Dermis blood vessel endothelial cell (primary cell): ENCODE data around the gene PLEKHA6. TPM values are rescaled to one million over a fixed set of nuclear protein-coding genes. Genes with fewer than 3 reads are reported as not detected.

Experiments
- DNase-seq: peaks from one replicate; pipeline ENCODE4 v3.0.0; 2010
- total RNA-seq: library from RNA; depleted of rRNA; stranded (reverse); fragments of >200 nt; gene quantifications from 2 replicates; pipeline ENCODE4 v1.2.3, GENCODE V29; 2014

PLEKHA6 gene, protein sequence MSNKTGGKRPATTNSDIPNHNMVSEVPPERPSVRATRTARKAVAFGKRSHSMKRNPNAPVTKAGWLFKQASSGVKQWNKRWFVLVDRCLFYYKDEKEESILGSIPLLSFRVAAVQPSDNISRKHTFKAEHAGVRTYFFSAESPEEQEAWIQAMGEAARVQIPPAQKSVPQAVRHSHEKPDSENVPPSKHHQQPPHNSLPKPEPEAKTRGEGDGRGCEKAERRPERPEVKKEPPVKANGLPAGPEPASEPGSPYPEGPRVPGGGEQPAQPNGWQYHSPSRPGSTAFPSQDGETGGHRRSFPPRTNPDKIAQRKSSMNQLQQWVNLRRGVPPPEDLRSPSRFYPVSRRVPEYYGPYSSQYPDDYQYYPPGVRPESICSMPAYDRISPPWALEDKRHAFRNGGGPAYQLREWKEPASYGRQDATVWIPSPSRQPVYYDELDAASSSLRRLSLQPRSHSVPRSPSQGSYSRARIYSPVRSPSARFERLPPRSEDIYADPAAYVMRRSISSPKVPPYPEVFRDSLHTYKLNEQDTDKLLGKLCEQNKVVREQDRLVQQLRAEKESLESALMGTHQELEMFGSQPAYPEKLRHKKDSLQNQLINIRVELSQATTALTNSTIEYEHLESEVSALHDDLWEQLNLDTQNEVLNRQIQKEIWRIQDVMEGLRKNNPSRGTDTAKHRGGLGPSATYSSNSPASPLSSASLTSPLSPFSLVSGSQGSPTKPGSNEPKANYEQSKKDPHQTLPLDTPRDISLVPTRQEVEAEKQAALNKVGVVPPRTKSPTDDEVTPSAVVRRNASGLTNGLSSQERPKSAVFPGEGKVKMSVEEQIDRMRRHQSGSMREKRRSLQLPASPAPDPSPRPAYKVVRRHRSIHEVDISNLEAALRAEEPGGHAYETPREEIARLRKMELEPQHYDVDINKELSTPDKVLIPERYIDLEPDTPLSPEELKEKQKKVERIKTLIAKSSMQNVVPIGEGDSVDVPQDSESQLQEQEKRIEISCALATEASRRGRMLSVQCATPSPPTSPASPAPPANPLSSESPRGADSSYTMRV
- total RNA-seq, result 0.51 and 3.5 TPM in 2 replicates

DNA sequence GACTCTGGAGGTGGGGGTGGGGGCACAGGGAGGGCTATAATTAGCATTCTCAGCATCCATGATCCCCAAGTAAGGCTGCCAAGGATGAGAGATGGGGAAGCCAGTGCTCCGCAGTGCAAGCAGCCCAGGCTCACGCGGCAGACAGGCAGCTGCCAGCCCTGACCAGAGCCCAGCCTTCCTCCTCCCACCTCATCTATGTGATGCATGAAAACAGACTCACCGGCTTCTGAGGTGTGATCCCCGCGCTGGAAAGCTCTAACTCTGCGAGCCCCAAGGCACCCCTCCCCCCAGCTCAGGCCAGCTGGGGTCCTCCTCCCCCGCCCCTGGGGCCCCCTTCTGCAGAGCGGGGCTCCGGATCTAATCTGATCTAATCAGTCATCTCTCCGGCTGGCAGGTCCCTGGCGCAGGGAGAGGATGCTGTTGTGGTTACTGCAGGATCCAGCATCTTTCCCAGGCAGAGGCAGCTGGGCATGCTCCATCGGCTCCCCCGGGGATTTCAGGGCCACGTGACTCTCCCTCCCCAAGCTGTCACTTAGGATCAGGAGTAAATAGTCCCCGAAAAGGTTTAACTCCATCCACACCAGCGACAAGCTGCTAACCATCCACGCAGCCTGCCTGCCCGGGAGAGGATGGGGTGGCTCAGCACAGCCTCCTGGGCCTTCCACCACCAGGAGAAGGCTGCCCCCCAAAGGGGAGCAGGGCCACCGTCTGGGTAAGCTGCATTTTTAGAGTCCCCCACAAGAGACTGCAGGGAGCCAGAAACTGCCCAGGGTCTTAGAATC, at the start of gene PLEKHA6:
Gene PLEKHA6, minus strand, starts transcription at position 456 of the 782 bp plus-strand sequence. CDS start 86,202 bp downstream, outside the sequence.
- peak; percentile 29 for DNase-seq

DNA sequence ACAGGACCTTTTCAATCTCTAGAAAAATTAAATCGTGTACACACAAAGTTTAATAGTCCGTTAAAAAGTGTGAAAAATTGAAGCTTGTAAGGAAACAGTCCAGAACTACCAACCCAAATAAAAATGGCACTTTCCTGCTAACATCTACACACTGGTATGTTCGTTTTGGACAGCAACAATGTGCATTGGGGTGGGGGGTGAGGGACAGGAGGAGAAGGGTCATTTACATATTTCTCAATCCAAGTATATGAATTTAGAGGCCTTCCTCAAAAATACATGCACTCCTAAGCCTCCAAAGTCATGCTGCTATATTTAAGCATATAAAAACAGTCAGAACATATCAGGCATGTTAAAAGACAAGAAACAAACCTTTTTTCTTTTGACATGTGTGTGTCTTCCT, 49.4 kb upstream of the PLEKHA6 start:
- DNase-seq, result peak; percentile 25

DNA sequence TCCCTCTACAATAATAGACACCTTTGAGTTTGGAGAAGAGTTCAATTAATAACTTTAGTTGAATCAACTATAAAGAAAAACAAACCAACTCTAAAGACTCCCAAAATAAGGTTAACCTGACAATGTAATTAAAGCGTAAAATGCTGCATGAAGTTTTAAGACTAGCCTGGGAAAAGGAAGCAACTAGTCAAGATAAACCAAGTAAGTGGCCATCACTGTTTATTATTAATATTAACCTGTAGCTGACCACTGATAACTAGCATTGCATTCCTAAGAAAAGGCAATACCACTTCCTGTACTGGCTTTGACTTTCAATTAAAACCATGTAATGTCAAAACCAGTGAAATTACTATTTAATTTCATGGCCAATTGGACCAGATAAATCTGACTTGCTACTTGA, 48.9 kb upstream of the PLEKHA6 start:
- no peak for DNase-seq

DNA sequence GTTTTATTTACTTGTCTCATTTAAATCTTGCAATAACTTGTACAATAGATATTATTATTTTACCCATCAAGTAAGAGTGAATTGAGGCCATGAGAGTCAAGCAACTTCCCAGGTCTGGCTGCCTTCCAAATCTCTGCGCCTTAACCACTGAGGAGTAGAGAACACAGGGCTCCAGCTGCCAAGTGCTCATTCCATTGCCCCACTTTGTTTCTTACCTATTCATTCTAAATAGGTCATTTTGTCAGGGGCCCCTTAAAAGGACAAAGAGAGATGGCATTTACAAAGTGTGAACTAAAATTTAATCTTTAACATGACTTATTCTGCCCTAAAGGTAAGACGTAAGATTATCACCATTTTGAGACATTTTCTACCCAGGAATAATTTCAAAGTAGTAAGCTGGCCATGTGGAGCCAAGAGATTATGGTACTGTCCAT, 48.4 kb upstream of the PLEKHA6 start:
- DNase-seq, result peak; percentile 79

DNA sequence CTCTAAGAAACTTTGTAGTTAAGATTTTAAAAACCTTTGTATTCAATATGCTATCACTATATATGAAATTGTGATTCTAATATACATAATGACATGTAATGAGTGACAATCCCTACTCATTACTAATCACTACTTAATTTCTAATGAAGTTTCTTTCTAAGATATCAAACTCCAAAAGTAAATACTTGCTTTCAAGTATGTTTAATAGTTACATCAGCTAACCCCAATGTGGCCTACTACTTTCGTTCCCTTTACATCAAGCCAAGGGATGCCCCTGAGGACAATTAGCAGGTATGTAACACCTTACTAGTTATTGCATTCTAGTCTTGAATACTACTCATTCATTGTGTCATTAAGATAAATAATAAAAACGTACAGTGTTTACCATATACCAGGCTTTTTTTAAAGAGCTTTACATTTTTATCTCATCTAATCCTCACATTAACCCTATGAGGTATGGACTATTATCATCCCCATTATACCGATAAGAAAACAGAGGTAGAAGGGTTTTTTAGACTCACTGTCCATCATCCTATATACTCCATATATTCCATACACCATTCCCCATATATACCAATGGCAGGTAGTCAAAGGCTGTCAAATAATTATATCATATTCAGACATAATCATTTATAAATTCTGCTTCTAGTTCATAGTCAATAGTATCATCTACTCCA, 47.7 kb upstream of the PLEKHA6 start:
- no peak for DNase-seq

DNA sequence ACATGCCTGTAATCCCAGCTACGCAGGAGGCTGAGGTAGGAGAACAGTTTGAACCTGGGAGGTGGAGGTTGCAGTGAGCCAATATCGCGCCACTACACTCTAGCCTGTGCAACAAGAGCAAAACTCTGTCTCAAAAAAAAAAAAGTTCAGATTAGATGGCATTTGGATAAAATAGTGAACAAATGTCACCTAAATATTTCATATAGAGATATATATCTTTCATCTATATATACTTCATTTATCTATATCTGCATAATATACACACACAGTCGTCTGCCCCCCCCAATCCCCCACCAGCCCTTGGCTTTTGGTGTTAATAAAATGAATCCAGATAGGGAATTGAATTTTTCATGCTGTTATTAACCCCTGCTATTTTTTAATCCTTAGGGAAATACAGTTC, 46.9 kb upstream of the PLEKHA6 start:
- no peak for DNase-seq

DNA sequence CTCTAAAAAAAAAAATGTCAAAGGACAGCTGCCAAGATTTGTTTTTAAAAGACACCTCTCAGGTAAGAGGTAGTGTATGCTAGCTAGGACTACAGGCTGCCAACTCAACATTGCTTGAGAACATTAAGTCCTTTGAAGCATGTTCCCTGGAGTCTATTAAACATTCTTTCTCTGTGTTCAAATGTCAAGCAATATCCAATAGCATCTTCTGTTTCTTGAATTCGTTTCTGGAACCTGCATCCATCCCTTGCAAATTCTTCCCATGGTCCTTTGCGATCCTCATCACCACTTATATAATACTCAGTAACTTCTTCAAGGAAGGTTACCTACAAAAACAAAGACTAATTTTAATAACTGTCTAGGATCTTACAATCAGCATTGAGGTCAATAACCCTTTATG, 46.3 kb upstream of the PLEKHA6 start:
- no peak for DNase-seq

DNA sequence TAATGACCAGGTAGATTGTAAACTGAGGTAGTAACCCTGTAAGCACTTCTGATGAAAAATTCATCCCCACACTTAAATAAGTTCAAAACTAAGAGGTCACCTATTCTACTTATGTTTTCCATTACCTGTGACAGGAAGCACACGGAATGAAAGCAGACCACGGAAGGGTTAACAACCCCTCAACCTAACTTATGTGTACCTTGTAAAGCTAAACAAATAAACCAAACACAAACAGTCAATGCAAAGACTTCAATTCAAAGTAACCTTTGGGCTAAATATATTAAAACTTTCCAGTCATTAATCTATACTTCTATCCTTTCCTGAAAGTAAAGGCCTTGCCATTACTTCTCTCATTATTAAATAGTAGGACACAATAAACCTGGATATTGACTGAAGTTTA, 44.9 kb upstream of the PLEKHA6 start:
- DNase-seq, result no peak

DNA sequence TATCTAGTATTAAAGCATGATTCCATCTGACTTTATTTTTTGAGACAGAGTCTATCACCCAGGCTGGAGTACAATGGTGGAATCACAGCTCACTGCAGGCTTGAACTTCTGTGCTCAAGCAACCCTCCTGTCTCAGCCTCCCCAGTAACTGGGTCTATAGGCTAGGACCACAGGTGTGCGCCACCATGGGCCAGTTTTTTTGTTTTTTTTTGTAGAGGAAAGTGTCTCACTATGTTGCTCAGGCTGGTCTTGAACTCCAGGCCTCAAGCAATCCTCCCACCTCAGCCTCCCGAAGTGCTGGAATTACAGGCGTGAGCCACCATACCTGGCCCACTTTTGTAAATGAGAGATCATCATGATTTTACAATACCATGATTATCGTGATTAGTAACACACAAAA, 42.7 kb upstream of the PLEKHA6 start:
- DNase-seq, result no peak

DNA sequence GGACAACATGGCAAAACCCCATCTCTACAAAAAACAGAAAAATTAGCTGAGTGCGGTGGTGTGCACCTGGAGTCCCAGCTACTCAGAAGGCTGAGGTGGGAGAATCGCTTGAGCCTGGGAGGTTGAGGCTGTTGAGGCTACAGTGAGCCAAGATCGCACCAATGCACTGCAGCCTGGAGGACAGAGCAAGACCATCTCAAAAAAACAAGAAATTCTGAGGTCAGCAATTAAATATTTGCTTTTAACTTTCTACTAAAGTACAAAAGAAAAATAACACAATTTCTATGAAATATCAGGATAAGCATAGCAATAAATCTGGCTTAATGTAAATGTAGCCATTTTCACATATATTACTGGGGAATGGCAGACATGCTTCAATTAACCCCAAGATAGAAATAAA, 42.0 kb upstream of the PLEKHA6 start:
- no peak for DNase-seq

DNA sequence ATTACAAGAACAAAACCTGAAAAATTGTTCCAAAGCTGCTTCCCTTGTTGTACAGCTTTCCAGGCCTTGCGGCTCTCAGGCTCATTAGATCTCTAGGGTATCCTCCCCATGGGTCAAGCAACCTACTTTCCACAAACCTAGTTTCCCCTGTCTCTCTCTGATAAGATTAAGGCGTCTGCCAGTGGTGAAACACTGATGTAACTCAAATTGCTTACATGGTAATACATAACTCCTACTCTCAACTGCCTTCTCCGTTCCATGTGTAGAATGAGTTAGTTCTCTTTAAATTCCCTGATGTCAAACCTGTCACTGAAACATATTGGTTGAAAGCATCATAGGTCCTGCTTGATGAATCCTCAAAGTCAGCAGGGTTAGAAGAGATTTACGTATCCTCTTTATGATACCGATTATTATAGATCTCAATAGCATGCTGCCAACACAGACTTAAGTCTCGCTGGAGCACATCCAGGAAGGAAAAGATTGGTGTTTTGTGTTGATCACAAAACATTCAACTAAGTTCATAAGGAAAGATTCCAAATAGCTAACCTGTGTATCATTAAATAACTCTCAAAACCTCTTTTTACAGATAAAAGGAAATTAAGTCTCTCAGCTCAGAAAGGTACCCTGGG, 41.3 kb upstream of the PLEKHA6 start:
- DNase-seq, result no peak

DNA sequence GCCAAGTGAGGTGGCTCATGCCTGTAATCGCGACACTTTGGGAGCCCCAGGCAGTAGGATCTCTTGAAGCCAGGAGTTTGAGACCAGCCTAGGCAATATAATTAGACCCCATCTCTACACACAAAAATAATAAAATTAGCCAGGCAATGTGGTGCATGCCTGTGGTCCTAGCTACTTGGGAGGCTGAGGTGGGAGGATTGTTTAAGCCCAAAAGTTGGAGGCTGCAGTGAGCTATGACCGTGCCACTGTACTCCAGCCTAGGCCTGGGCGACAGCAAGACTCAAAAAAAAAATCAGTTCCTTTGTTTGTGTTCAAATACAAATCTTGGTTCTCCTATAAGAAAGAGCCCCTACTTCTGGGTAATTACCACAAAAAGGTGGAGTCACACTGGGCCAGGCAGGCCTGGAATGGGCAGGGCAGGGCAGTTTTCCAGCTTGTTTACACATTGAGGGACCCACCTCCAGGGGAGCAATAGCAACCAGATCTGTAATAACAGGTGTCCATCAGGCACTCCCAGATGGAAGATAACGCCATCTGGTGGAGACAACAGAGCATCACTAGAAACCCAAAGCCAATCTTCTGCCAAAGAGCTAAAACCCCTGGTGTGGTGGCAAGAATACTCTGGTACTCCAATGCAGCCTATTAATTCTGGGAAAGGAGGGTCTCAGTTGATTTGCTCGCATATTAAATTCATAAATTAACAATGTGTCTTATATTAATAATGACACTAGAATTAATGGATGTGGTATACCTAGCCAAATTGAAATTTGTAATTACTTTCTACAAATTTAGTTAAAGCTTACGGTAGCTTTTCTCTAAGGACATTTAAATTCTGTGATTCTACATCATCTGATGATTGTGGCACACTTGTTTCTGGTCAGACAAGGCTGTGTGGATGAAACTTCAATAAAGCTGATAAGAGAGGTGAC, 38.7 kb upstream of the PLEKHA6 start:
- peak; percentile 90 for DNase-seq

DNA sequence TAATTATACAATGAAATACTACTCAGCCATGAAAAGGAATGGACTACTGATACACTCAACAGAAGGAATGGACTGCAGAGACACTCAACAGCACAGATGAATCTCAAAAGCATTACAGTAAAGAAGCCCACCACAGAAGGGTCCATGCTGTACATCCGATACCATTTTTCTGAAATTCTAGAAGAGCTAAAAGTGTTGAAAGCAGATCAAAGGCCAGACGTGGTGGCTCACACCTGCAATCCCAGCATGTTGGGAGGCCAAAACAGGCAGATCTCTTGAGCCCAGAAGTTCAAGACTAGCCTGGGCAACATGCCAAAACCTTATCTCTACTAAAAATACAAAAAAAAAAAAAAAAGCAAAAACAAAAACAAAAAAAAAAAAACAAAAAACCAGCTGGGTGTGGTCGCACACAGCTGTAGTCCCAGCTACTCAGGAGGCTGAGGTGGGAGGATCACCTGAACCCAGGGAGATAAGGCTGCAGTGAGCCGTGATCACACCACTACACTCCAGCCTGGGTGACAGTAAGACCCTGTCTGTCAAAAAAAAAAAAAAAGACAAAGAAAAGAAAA, 36.4 kb upstream of the PLEKHA6 start:
- no peak for DNase-seq

DNA sequence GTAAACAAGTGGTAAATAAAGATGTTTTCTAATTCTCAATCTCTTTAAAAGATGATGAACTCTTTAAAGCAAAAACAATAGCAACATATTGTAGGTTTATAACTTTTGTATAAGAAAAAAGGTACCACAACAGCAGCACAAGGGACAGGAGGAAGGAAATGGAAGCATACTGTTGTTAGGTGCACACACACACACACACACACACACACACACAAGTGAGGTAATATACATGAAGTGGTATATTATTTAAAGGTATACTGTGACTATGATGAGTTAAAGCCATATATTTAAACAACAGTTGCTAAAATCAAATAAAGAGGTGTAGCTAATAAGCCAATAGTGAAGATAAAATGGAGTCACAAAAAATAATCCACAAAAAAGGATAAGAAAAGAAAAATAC, 31.9 kb upstream of the PLEKHA6 start:
- no peak for DNase-seq

DNA sequence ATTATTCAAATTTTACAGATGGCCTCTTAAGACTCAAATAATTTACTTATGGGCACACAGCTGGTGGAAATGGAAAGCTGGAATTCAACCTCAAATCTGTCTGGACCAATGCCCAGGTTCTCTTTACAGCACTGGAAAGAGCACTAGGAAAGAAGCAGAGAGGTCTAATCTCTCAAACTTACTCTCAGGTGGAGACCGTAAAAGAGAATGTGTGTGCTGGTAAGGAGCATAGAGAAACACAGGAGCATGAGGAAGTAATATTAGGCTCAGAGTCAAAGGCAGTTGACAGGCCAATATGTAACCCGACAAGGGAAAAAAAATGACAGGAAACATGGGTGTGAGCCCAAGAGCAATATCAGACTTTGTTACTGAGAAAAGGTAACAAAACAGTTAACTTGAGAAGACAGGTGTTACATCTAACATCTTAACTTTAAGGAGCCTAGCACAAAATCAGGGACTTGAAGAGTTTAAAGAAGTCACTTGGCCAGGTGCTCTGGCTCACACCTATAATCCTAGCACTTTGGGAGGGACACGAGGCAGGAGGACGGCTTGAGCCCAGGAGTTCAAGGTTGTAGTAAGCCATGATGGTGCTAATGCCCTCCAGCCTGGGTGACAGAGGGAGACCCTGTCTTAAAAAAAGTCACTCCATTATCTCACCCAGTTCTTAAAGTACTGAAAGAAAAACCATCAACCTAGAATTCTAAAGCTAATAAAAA, 31.2 kb upstream of the PLEKHA6 start:
- DNase-seq, result no peak

DNA sequence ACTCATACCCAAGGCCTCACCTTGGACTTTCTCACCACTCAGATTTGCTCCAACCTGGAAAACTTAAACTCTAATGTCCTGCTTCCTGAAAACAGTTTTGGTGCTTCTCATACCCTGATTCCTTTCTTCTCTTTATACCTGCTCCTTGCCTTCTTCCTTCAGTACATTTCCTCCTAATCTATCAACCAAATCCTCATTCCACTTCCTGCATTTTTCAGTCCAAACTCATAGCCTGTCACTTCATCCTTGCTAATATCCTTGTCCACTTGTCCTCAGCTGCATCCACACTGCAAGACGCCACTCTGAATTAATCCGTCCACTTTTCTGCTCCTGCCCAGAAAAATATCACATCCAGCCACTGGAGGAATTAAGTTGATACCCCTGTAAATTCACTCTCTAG, 26.0 kb upstream of the PLEKHA6 start:
- DNase-seq, result no peak

DNA sequence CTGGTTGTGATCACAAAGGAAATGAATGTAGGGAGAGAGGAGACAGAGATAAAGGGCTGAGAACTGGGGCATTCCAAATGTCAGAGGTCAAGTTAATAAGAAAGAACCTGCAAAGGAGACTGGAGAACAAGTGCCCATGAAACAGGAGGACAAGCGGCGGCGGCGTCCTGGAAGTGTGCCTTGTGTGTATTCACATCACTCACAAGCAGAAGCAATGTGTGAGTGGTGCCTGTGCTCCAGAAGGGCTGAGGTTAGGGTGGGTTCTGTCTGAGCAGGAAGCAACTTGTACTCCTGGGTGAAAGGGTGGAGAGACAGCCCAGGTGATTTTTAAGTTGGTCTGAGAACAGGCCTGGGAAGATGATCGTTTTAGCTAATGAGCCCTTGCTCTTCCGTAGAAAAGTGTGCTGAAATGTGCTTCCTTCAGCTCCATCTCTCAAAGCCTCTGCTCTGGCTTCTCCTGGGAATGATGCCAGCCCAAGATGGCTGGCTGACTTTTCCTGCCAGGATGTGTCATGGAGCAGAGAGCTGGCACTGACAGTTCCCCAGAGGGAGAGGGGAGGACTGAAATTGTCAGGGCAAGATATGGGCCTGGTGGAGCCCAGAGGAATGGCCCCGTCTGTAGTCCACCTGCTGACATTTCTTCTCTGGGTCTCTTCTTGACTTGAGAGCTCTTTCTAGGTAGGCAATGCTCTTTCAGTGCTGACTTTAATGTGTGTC, 25.1 kb upstream of the PLEKHA6 start:
- peak; percentile 76 for DNase-seq

DNA sequence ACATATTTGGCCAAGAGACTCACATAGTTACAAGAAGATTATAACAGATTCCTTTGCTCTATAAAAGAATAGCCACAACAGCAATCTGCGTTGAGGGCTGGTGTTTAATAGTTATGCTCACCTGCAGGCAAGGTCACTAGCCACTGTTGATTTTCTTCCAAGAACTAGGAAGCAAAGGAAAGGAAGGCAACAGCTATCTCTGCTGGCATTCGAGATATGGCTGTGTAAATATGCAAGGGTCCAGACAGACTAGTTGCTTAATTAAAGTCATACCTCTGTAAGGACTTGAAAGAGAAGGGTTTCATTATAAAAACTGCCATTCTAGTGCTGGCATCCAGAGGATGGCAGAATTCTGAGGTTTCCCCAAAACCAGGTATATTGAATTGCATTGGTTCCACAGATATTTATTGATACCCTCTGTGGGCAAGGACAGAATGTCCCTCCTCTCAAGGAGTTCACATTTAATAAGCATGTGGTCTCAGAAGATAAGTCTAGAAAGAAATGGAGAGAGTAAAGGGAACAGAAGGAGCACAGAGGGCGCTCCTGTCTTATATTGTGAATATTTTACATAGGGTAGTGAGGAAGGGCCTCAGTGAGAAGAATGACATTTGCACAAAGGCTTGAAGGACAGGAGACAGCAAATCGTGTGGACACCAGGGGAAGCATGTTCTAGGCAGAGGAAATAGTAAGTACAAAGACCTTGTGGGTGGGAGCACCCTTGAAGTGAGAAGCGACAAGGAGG, 23.6 kb upstream of the PLEKHA6 start:
- DNase-seq, result no peak
